KMS-11 (cell line): Measurements from ENCODE around the gene MAP3K7.

Source experiments
- H2AFZ ChIP-seq: fragments of 200-600 bp; sonication (generic); 2 replicates; pipeline ENCODE4 v1.6.1; 2016; ENCODE audit warnings: antibody characterized with exemption, mixed run types, low read depth
- H3K27ac ChIP-seq: fragments of 200-600 bp; sonication (generic); 2 replicates; pipeline ENCODE4 v1.6.1; 2016; ENCODE audit warnings: mild to moderate bottlenecking, mixed run types
- H3K27me3 ChIP-seq: fragments of 200-600 bp; sonication (generic); 2 replicates; pipeline ENCODE4 v1.6.1; 2017; ENCODE audit warnings: mild to moderate bottlenecking, low read depth, mixed run types, moderate library complexity; ENCODE audit not compliant: insufficient read depth
- H3K36me3 ChIP-seq: fragments of 200-600 bp; sonication (generic); 2 replicates; pipeline ENCODE4 v1.6.1; 2017; ENCODE audit warnings: mild to moderate bottlenecking, mixed run types; ENCODE audit not compliant: insufficient read depth
- H3K4me1 ChIP-seq: fragments of 200-600 bp; sonication (generic); 2 replicates; pipeline ENCODE4 v1.6.1; 2016; ENCODE audit warnings: mild to moderate bottlenecking, low read depth, mixed run types; ENCODE audit not compliant: poor library complexity, severe bottlenecking
- H3K4me2 ChIP-seq: fragments of 200-600 bp; sonication (generic); 2 replicates; pipeline ENCODE4 v1.7.0; 2016; ENCODE audit warnings: mild to moderate bottlenecking, mixed run types
- H3K4me3 ChIP-seq: fragments of 200-600 bp; sonication (generic); IDR thresholded peaks from 2 replicates; pipeline ENCODE4 v1.6.1; 2017; ENCODE audit warnings: low read depth, low read length, mixed read lengths; ENCODE audit not compliant: insufficient read depth
- H3K79me2 ChIP-seq: fragments of 200-600 bp; sonication (generic); 2 replicates; pipeline ENCODE4 v1.6.1; 2016; ENCODE audit warnings: low read depth, mixed run types; ENCODE audit not compliant: insufficient read depth
- H3K9ac ChIP-seq: fragments of 200-600 bp; sonication (generic); 2 replicates; pipeline ENCODE4 v1.6.1; 2016; ENCODE audit warnings: mild to moderate bottlenecking, mixed run types
- H4K20me1 ChIP-seq: fragments of 200-600 bp; sonication (generic); 2 replicates; pipeline ENCODE4 v1.6.1; 2016; ENCODE audit warnings: mild to moderate bottlenecking, mixed run types; ENCODE audit not compliant: insufficient read depth
- CTCF ChIP-seq: fragments of 200-600 bp; sonication (generic); conservative IDR thresholded peaks from 2 replicates; pipeline ENCODE4 v1.6.1; 2017; ENCODE audit warnings: low read depth, mild to moderate bottlenecking, antibody characterized with exemption, low read length, moderate library complexity, mixed read lengths

The MAP3K7 gene

GRCh38 chr6:90537027-90537426 lies 49.8 kb downstream of the MAP3K7 start:
- Histone ChIP-seq H3K36me3 (no peaks in the 10 kb centered on the region), H3K27me3 (no peaks in the 10 kb centered on the region)

DNA sequence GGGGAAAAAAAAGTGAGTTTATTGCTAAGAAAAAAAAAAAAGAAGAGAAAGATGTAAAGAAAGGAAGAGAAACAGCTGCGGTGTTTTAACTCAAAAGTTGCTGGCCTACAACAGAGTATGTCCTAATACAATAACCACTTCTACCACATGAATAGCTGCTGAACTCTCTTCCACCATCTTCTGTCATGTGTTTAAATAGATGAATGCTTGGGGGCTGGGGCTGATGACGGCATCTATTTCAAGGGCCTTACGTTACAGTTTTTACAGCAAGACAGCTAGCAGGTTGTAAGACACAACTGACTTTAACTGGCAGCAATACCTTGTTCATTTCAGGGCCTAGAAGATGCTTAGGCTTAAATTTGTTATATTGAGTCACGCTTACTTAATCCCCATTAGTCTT lies 50.4 kb downstream of the MAP3K7 start:
- TF ChIP-seq CTCF, result no peak
- Histone ChIP-seq H3K4me1 (peaks cover 3% of the 10 kb centered on the region), H3K27ac (no peak overlapping the region)

More at GRCh38 chr6:90537027-90537426, 49.8 kb downstream of the MAP3K7 start:
- Histone ChIP-seq H3K9ac (no peak overlapping the region), H3K4me2 (no peak overlapping the region), H3K27ac (no peak overlapping the region), H3K4me3 (no peak overlapping the region), H2AFZ (no peak overlapping the region), H4K20me1 (no peaks in the 10 kb centered on the region), H3K79me2 (no peaks in the 10 kb centered on the region), H3K4me1 (no peaks in the 10 kb centered on the region)
- TF ChIP-seq CTCF, result no peak

GRCh38 chr6:90534337-90535025 lies 52.4 kb downstream of the MAP3K7 start:
- Histone ChIP-seq H3K9ac (no peak overlapping the region), H3K36me3 (no peaks in the 10 kb centered on the region), H3K79me2 (no peaks in the 10 kb centered on the region), H3K4me2 (no peak overlapping the region), H3K4me1 (peaks cover 24% of the 10 kb centered on the region), H2AFZ (no peak overlapping the region), H3K27me3 (no peaks in the 10 kb centered on the region), H3K27ac (no peak overlapping the region), H3K4me3 (no peak overlapping the region), H4K20me1 (no peaks in the 10 kb centered on the region)
- TF ChIP-seq CTCF, result no peak

More for the DNA sequence above, 50.4 kb downstream of the MAP3K7 start:
- Histone ChIP-seq H4K20me1 (no peaks in the 10 kb centered on the region), H3K27me3 (no peaks in the 10 kb centered on the region), H2AFZ (no peak overlapping the region), H3K9ac (no peak overlapping the region), H3K36me3 (no peaks in the 10 kb centered on the region), H3K79me2 (no peaks in the 10 kb centered on the region), H3K4me3 (no peak overlapping the region), H3K4me2 (no peak overlapping the region)

GRCh38 chr6:90533615-90534336 lies 53.1 kb downstream of the MAP3K7 start:
- H2AFZ ChIP-seq, result no peak overlapping the region
- H3K27me3 ChIP-seq, result no peaks in the 10 kb centered on the region
- no peaks in the 10 kb centered on the region for H3K36me3 ChIP-seq
- H3K9ac ChIP-seq, result no peak overlapping the region
- H3K4me1 ChIP-seq, result peaks cover 31% of the 10 kb centered on the region
- H3K79me2 ChIP-seq, result no peaks in the 10 kb centered on the region
- no peak overlapping the region for H3K27ac ChIP-seq
- no peak overlapping the region for H3K4me2 ChIP-seq
- no peaks in the 10 kb centered on the region for H4K20me1 ChIP-seq
- no peak for TF ChIP-seq CTCF
- no peak overlapping the region for H3K4me3 ChIP-seq
